Measurements from ENCODE around the gene ZNF76.

- TF ChIP-seq CTCF (conservative IDR thresholded peaks at IDR 0.05; ENCODE audit: low read length), result no peak
- no peak for TF ChIP-seq EZH2phosphoT487 (IDR thresholded peaks at IDR 0.05; ENCODE audit: borderline replicate concordance, low read depth, low read length)
Observed at GRCh38 chr6:35282472-35282871, 22.9 kb downstream of the ZNF76 start.

Data from OCI-LY7 (cell line).